Spleen (tissue), 7 donors: ENCODE measurements around the gene GNA14.

Source experiments
- POLR2A ChIP-seq, 3 donors: fragments of 450-650 bp; IDR thresholded peaks; one replicate each; pipeline ENCODE4 v1.5.1; 2017; ENCODE audit warnings: antibody characterized with exemption in 3 of 3, mild to moderate bottlenecking in 1 of 3
- TF ChIP-seq, protein P1 (sequence below), 11 experiments: fragments of 200-600 bp in 7 of 11; fragments of 450-650 bp in 4 of 11; sonication (generic) in 4 of 11; IDR thresholded peaks in 8 of 11; conservative IDR thresholded peaks in 3 of 11; 1 replicate in 7 of 11; 2 replicates in 4 of 11; pipeline versions ENCODE4 v1.4.0 to v1.8.0; 2016 to 2021; ENCODE audit warnings: antibody characterized with exemption in 11 of 11, inconsistent platforms in 4 of 11, mild to moderate bottlenecking in 1 of 11
- donor health status: DM: no; HTN: no; CAD: no; lungs with moderate emphysema.
- donor health status: DM: no; HTN: no; CAD: no.
- donor health status: DM: no; HTN: no; CAD: no.

DNA sequence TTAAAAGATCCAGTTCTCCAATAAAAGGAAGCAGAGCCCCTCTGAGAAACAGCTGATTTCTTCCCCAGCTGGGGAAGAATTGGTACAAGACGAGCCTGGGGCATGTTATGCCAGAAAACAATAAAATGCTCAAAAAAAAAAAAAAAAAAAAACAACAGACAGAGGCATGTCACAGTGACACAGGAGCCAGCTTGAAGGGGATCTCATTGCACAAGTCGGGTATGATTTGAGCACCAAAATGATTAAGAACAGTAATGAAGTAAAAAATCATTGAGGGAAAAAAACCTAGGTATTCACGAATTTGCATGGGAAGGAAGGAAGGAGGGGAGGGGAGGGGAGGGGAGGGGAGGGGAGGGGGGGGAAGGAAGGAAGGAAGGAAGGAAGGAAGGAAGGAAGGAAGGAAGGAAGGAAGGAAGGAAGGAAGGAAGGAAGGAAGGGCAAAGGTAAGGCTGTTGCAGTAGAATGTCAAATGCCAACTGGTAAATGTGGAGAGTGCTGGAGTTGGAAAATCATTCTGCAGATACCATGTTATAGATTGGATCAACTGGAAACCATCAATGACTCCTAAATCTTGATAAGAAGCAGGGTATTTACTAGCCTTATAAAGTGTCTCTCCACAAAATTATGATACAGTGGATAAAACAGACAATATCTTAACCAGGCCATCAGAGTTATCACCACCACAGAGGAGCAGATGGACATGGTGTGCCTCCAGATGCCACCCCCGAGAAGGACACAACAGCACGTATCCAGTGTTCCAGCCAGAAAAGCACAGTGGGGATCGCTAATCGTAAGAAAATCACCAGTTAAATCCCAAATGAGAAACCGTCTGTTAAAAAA is 7.2 kb downstream of the GNA14 start:
- TF ChIP-seq, protein P1, sequence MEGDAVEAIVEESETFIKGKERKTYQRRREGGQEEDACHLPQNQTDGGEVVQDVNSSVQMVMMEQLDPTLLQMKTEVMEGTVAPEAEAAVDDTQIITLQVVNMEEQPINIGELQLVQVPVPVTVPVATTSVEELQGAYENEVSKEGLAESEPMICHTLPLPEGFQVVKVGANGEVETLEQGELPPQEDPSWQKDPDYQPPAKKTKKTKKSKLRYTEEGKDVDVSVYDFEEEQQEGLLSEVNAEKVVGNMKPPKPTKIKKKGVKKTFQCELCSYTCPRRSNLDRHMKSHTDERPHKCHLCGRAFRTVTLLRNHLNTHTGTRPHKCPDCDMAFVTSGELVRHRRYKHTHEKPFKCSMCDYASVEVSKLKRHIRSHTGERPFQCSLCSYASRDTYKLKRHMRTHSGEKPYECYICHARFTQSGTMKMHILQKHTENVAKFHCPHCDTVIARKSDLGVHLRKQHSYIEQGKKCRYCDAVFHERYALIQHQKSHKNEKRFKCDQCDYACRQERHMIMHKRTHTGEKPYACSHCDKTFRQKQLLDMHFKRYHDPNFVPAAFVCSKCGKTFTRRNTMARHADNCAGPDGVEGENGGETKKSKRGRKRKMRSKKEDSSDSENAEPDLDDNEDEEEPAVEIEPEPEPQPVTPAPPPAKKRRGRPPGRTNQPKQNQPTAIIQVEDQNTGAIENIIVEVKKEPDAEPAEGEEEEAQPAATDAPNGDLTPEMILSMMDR (IDR thresholded peaks at IDR 0.05 in 8 of 11, conservative IDR thresholded peaks at IDR 0.05 in 3 of 11): no peak
- no peak for TF ChIP-seq POLR2A (IDR thresholded peaks at IDR 0.05)
